Fibroblast of gingiva (primary cell): Measurements from ENCODE around the gene HEPN1.

Source experiments
- DNase-seq: peaks from one replicate; pipeline ENCODE4 v3.0.0-alpha.2; 2011; ENCODE audit warnings: low read depth

HEPN1 gene

DNA sequence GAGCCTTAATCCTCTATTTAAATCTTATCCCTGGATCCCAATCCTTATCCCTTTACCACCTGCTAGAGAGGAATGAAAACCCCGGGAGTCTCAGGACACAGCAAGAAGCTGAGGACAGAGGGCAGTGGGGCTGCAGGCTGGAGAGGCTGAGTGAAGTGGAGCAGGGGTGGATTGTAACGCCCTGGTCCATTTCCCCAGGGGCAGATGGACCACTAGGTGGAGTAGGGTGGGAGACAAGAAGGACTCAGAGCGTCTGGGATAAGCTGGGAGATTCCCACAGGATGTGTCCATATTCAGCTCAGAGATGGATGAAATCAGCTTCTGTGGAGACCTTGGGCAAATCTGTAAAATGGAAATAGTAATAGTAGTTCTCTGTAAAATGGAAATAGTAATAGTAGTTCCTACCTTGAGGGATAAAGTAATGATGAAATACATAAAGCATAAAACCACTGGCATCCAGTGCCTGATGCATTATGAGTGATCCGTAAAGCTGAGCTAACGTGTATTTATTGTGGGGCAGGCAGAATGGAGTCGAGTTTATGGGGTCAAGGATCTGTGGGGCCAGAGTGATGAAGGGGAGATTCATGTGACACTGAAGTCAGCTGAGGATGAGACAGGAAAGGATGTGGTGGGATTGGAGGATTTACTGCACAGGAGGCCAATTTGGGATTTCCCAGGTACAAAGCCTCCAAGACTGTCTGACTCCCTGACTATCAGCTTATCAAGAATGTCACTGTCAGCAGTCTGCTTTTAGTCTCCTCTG, 19.5 kb upstream of the HEPN1 start:
- no peak for DNase-seq

DNA sequence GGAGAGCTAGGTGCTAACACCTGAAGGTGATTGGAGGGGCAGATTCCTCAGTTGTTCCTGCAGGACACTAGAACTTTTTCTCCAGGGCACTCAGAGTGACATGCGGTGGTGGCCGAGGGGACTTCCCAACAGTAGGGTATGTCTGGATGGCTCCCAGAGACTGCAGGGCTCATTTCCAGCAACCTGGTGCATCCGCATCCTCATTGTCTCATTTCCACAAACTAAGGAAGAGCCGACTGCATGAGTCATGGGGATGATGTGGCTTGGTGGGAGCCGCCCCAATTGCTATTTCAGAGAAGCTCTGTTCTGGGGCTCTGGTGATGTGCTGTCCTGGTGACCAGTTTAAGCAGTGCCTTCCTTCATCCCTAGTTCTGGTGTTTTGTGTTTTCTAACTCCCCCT, 18.6 kb upstream of the HEPN1 start:
- DNase-seq: peak; percentile 76

DNA sequence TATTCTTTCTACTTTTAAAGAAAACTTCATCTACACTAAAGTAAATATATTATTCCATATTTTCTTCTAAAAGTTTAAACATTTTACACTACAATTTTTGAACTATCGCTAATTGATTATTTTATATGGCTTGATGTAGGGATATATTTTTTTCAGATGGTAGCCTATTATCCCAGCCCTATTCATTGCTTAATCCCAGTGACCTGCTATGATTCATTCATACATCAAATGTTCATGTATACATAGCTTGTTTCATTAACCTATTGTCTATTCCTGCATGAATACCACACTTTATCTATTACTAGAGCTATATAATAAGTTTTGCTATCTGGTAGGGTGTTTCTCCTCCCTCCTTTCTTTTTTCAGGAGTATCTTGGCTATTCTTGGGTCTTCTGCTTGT, 16.4 kb upstream of the HEPN1 start:
- no peak for DNase-seq

DNA sequence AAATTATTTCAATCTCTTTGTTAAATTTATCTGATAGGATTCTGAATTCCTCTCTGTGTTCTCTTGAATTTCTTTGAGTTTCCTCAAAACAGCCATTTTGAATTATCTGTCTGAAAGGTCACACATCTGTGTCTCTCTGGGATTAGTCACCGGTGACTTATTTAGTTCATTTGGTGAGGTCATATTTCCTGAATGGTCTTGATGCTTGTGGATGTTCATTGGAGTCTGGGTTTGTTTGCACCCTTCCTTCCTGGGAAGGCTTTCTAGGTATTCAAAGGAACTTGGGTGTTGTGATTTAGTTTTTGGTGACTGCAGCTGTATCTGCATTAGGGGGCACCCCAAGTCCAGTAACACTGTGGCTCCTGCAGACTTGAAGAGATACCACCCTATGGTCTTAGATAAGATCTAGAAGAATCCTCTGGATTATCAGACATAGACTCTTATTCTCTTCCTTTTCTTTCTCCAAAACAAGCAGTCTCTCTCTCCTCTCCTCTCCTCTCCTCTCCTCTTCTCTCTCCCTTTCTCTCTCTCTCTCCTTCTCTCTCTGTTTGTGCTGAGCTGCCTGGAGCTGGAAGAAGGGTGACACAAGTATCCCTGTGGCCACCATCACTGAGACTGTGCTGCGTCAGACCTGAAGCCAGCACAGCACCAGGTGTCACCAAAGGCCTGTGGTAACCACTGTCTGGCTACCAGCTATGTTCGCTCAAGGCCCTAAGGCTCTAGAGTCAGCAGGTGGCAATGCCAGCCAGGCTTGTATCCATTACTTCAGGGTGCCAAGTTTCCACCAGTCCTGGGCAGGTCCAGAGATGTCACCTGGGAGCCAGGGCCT, 3.3 kb upstream of the HEPN1 start:
- DNase-seq: no peak

DNA sequence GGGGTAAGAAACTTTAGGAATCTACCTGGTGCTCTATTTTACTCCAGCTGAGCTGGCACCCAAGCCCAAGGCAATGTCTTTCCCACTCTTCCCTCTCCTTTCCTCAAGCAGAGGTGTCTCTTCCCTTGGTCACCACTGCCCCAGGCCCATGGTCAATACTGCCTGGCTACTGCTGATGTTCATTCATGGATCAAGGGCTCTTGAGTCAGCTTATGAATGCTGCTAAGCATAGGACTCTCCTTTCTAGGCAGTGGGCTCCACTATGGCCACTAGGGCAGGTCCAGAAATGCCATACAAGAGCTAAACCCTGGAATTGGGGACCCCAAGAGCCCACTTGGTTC, 2.7 kb upstream of the HEPN1 start:
- DNase-seq: no peak

DNA sequence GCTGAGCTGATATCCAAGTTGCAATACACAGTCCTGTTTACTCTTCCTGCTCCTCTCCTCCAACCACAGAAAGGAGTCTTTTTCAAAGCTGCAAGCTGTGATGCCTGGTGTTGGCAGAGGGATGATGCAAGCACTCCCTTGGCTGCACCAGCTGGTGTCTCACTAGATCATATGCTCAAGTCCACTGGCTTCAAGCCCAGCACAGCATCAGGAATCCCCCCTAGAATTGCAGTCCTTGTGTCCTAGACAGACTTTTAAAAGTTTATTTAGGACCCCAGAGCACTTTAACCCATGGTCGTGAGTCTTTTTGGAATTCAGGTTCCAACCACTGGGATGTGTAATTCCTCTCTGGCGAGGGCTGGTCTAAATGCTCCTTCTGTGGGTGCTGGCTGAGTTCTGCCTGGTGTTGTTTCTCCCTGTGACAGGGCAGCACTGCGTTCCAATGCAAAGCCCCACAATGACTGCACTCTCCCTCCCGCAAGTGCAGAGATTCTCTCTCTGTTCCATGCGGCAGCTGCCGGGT, 1.9 kb upstream of the HEPN1 start:
- peak; percentile 57 for DNase-seq

DNA sequence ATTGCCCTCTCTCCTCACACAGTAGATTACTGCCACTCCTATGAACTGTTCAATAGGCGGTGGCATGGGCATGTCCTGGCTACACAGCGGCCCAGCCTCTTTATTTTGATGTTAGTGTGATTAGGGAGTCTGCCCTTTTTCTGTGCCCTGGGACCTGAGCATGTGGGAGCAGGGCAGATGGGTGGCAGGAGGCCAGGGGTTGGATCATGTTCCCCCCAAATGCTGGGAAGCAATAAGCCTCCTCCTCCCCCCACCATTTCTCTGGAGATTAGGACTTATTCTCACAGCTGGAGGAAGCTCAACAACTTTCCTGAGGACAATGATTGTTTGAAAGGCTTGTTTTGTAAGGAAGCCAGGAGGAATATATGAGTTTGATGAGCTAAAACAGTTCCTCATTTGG, 848 bp downstream of the HEPN1 start:
- no peak for DNase-seq

DNA sequence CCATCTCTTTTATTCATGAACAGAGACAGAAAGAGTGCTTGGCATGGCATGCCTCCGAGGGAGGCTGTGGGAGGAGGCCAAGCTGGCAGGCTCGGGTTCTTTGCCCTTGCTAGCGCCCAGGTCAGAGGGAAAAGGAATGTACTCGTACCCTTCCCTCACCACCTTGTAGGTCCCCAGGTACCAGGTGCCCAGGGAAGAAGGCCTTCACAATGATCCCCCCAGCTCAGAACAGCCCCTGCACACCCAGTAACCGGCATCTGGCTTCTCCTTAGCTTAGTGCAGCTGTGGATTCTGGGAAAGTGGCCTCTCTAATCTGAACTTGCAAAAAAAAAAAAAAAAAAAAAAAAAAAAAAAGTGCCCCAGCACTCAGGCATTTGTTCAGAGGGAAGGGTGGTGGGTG, 1.3 kb downstream of the HEPN1 start:
- no peak for DNase-seq

DNA sequence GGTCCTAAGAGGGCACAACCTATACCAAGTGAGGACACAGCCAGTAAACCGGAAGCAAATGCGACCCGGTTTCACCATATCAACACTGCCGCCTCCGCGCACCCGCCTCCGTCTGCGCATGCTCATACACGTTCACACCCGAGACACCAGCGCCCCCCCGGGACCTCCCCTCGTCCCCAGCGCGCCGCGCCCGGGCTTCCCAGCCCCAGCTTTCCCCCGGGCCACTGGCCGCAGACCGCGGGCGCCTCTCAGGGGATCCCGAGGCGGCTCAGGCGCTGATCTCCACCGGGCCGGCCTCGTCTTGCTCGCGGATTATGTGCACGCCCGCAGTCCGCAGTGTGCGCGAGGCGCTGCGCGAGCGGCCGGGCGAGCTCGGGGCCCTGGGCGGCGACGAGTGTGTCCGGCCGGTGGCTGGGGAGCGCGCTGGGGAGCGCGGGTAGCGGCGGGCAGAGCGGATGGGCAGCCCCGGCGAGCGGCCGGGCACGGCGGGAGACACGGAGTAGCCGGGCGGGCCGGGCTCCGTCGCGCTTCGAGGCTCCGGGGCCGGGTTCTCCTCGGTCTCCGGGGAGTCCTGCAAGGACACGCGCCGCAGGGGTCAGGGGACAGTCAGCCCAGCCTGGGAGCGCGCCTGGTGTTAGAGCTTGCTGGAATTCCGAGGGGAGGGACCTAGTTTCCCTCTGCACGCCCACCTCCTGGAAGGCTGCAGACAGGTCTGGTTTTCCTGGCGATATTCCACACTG, 2.0 kb downstream of the HEPN1 start:
- peak; percentile 51 for DNase-seq

DNA sequence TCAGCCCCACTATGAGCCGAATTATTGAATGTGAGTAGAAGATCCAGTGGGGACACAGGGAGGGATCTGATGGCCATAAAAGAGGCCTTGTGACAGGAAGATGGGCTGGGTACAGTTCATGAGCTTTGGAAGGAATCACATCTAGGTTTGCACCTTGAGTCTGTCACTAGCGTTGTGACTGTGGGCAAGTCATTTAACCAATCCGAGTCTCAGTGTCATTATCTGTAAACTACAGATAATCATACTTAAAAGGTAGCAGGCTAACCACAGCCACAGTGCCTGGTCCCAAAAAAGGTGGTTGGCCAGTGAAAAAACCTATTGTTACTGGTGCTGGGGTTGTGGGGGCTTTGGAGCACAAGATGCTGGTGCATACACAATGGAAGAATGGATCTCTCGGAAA, 3.8 kb downstream of the HEPN1 start:
- DNase-seq: no peak

DNA sequence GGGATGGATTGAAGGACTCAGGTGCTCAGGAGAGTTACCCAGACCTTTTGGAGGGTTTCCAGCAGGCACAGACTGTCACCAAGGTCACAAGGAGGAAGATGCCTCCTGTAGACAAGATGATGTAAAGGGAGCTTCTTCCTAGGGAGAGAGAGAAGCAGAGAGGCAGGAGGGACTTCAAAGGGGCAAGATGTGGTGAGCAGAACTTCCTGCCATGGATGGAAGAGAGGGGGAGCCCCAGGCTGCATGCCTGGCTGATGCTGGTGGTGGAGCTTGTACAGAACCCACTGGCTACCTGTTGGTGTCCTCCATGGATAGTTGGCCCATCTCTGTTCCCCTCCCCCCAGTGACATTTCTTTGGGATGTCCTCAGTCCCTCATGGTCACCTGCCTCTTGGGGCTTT, 4.2 kb downstream of the HEPN1 start:
- no peak for DNase-seq

DNA sequence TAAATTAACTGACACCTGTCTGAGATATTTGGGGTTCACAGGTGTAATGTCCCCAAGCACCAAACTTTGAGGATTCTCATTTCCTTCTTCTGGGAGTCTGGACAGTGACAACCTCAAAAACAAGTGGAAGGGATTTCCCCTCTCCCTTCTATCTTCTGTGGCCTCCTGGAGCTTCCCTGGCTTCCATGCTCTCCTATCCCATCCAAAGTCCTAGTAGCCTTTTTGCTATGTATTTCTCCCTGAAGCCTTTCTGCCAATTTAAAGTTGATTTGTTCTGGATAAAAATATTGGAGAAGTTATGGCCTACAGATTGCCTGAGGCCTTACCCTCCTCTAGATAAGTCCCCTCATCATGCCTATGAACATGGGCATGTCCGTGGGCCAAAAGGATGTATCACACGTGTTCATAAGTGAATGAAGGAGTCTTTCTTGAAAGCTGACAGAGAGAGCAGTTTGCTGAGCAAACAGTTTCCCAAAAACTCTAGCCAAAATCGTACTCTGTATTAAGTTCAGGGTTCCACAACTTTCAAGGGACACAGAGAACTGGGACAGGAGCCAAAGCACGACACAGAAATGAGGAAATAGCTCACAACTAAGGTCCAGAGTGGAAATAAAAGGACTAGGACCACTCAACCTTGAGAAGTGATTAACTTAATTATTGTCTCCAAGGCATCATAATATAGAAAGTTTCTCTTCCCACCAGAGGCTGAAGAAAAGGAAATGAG, 10.1 kb downstream of the HEPN1 start:
- no peak for DNase-seq

DNA sequence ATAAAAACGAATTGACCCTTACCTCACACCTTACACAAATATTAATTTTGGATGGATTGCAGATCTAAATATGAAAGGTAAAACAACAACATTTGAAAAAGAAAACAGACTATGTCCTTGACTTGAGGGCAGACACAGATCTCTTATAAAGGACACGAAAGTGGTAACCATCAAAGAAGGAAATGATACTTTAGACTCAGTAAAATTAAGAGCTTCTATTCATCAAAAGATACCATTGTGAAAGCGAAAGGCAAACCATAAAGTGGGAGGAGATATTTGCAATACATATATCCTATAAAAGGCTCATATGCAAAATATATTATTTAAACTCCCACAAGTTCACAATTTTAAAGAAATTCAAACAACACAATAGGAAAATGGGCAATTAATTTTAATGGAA, 11.7 kb downstream of the HEPN1 start:
- no peak for DNase-seq

DNA sequence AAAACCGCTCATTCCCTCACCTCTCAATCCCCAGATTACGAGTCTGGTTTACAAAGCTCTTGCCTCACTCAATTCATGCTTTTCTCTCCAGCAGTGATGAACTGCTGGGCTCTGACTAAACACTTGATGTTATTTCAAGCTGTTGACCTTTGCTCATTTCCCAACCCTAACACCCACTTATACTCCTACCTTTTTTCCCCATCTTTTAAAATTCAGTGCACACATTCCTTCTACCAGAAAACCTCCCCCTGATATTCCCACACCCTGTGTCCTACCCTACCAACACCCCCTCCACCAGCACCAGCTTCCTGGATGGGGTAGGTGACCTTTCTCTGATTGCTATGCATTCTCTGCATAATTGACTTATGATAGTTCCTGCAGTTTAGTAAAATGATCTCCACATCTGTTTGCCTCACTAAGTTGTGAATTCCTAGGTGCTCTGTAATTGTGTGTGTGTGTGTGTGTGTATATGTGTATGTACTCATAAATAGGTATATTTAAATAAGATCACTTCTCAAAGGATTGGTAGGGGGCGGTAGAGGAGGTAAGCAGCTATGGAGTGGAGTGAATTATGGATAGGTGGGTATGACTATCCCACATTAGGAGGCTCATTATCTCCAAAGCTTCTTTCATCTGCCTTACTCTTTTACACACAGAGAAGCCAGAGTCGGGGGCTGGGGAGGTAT, 16.0 kb downstream of the HEPN1 start:
- DNase-seq: peak; percentile 76

DNA sequence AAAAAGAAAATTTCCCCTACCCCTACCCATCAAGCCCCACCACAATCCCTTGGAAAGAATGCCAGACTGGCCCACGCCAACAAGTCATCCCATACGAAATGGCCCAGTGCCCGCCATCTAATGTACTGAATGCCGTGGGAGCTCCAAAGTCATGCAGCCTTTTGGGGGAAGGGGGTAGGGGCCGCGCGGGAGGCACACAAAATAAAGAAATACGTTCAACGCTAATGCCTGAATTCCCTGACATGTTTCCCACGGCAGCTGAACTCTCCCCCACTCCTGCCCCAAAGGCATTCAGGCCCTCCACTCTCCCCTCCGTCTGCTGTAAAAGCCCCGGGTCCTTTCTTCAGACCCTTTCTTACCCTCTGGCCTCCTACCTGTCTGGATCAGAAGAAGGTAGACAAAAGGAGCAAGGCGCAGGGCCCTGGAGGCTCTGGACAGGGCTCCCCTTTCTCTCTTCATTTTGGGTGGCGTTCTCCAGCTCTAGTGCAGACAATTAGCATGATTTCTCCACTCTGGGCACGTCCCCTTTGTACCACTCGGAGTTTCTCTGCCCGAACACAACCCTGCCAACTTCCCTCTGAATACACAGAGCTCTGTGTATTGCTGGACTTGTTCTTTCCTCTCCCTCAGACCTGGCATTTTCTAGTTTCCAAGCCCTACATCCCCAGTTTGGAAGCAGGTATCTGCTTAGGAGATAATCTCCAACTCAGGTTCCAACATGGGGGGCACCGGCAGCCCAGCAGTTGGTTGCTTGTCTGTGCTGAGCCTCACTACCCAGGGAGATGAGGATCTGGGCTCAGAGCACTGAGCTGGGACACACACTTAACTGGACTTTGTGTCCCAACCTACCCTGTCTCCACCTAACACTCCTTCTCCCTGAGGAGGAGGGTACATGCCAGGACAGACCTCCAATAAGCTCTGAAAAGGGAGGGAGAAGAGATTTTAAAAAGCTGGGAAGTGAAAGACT, 16.8 kb downstream of the HEPN1 start, which contains the start of gene HEPACAM:
Gene HEPACAM (minus strand): TSS at position 500 of the 967 bp plus-strand sequence. CDS start 41 bp downstream, at position 459.
- no peak for DNase-seq

DNA sequence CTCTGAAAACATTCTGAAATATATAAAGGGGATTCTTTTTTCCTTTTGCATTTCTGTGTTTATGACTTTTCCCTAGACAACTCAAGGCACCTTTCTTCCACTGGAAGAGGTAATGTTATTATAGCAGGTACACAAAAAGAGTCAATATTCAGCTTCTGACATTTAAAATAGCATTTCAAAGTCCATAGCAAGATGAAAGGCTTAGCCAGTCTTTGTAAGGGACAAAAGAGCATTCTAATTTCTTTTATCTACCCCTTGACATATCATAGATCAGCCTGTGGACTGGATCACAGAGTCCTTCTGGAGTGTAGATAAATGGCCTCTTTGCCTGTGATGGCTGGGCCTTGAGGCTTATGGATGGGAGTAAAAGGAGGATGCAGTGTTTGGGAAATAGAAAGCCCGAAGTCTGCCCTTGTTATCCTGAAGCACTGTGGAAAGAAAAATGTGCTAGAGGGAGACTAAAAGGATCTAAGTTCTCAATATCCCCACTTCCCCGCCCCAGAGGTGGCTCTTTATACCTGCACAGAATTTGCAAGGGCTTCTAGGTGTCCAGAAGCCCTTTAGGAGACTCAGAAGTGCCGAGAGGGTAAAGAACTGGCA, 18.4 kb downstream of the HEPN1 start:
- no peak for DNase-seq

DNA sequence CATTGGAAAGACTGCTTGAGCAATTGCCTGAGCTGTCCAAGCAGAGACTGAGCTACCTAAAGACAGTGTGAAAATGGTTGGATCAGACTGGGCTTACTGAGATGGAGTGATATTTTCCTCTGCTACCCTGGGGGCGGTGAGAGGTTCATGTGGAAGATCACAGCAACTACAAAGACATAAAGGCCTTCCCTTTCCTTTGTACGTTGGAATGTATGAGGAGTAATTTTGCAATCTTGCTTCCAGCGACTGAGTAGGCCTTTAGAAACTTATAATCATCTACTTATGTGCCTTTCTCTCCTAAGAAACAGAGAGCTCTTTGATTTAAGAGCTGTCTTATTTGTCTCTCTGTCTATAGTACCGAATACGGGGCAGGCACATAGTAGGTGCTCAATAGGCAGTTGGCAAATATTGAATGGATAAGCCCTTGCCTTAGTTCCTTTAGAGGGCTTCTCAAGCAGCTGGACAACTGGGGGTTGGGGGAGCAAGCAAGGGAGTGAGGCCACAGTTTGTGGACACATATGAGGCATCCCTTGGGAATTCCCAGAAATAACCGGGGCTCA, 19.2 kb downstream of the HEPN1 start:
- peak; percentile 15 for DNase-seq

DNA sequence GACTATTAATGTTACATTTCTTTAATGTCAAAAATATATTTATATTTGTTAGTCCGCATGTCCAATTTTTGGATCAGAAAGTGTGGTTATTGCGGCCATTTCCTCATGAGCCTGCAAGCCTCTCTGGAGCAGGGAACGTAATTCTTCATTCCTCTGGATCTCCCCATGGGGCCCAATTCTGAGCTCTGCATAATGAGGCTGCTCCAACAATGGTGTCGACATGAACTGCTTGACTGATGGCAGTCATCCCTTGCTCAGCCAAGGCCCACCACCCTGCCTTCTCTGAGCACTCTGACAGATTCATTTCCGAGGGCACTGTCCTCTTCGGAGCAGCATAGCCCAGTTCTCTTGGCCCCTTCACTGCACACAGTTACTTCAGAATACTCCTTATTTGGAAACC, 19.9 kb downstream of the HEPN1 start:
- no peak for DNase-seq

DNA sequence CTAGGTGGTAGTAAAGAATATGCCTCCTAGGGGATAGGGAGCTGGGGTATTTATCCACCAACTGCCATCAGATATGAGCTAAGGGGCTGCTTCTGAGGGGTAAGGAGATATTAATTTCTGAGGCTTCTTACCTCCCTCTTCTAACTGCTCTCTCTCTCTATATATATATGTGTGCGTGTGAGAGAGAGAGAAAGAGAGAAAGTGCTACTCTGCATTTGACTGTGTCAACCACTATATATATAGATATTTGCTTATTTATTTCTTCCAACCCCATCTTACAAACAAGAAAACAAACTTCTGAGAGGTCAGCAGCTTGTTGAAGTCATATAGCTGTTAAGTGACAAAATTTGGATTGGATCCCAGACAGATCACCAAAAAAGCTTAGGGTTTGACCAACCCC, 22.7 kb downstream of the HEPN1 start:
- no peak for DNase-seq
